ENCODE measurements around the gene CACTIN.

- TF ChIP-seq CTCF (conservative IDR thresholded peaks at IDR 0.05; ENCODE audit: low read depth, low read length): no peak
- TF ChIP-seq EZH2 (IDR thresholded peaks at IDR 0.05; ENCODE audit: borderline replicate concordance, low read depth, low read length, poor library complexity, severe bottlenecking): no peak
Measured at GRCh38 chr19:3563709-3564524, 62.7 kb downstream of the CACTIN start.

Data from A673 (cell line).